Hematopoietic multipotent progenitor cell treated with erythropoietin and hydrocortisone succinate and interleukin-3 and kit ligand, for 4 days (in vitro differentiated cells): ENCODE measurements around the gene TBCCD1.
"Not testable (repeated sequence)": the region's sequence is repeated elsewhere in the genome, so short reads cannot be mapped to it uniquely, and the experiment has no call there.

Source experiments
- DNase-seq: peaks from one replicate; pipeline ENCODE4 v3.0.0-alpha.2; 2015

The TBCCD1 gene

DNA sequence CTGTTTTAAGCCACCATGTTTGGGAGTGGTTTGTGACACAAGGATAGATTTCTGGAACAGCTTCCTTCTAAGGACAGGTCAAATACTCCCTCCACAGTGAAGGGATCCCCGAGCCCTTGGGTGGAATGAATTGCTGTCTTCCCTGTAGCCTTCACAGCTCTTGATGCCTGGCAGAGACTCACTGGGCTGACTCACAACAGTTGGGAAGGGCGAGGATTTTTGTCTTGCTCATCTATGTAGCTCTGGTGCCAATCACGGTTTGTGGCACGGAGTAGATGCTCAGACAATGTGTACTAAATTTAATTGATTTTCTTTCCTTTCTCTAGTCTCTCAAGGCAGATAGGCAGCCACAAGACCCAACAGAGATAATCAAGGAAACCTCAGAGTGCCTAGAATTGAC lies 49.9 kb downstream of the TBCCD1 start:
- no peak for DNase-seq

DNA sequence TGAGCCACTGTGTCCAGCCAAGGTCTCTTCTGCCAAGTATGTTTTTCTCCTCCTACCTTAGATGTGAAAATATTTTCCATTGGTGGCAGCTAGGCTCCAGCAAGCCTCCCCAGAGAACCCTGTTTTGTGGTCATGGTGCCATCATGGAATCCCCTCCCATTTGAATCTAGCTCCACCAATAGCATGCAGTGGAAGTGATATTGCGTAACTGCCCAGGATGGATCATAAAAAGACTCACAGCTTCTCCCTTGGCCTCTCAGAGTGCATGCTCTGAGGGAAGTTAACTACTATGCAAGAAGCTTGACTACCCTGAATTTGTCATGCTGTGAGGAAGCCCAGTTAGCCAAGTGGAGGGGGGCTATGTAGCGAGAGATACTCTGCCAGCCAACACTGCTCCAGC lies 50.5 kb downstream of the TBCCD1 start:
- no peak for DNase-seq

DNA sequence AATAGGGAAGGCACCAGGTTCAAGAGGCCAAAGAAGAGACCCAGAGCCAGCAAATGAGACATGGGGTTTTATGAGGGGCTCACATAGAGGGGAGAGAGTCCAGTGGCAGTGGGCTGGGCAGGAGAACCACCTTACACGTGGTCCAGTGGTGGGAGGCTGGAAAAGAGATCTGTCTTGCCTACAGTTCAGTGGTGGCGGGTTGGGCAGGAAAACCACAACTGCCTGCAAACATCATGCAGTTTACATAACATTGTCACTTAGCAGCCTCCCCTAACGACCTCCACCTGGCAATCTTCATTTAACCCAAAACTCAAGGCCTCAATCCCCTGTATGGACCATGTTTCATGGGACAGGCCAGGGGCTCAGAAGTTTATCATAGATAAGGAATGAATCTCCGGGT lies 52.0 kb downstream of the TBCCD1 start:
- DNase-seq, result peak; percentile 81

DNA sequence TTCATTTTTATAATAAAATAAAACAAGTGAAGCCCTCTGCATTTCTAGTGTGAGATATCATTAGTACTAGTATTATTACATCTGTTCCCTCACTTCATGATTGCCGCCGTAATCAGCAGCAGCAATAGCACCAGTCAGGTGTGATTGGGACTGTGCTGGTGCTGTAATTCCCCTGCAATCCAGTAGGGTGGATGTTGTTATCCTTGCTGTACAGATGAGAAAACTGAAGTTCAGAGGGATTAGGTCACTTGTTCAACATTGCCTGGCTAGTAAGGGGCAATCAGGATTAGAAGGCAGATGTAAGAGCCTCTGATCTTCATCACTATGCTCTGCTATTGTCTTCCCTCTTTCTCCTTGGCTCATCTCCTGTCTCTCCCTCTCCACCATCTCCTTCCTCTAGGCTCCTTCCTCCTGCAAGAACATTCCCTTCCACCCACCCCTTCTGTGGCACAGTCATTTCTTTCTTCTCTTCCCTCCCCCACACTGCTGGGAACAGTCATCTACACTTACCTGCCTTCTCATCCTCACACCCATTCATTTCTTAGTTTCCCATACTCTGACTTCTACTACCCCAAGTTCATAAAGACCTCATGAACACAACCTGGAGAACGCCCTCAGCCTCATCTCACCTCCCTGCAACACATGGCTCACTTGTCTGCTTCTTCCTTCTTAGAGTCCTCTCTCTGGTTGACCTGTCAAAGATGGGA lies 52.7 kb downstream of the TBCCD1 start:
- peak; percentile 38 for DNase-seq

DNA sequence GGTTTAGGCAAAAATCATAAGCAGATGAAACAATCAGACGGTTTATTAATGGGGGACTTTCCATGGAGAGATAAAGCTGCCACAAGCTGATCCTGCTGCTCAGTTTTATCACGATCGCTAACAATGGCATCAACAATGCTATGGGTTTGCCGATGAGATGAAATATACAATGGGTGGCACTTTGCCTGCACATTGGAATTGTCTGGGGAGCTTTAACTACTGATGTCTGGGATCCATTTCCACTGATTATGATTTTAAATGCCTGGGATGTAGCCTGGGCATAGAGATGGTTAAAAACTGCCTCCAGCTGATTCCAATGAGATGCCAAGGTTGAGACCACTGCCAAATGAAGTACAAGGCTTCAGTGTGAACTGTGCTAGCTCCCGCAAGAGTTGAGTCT lies 53.8 kb downstream of the TBCCD1 start:
- DNase-seq, result no peak

DNA sequence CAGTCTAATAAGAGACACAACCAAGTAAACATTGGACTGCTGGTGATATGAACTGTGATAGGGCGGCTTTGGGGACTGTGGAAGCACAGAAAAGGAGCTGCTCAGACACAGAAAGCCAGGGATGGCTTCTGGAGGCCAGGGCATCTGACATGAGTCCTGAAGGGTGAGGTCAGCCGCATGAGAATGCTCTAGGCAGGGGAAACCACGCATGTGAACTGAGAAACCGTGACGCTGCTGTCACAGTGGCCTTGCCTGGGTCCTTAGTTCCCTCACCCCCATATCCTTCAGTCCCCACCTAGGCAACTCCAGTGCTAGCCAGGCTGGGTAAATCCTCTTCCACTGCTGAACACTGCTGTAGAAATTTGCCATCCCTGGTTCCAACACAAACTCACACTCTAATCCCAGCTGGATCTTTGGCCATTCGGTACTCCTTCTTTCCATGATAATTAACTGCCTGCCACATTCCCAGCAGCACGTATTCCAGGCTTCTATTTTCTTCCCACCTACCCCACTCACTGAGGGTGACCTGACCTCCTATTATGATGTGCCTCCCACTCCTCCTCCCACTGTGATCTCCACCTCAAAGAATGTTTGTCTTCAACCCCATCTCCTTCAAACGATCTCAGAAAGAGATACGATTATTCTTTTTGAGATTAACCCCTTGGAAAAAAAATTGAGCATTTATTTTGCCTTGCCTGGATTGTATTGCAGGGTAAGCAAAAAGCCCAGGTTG lies 54.4 kb downstream of the TBCCD1 start:
- no peak for DNase-seq

DNA sequence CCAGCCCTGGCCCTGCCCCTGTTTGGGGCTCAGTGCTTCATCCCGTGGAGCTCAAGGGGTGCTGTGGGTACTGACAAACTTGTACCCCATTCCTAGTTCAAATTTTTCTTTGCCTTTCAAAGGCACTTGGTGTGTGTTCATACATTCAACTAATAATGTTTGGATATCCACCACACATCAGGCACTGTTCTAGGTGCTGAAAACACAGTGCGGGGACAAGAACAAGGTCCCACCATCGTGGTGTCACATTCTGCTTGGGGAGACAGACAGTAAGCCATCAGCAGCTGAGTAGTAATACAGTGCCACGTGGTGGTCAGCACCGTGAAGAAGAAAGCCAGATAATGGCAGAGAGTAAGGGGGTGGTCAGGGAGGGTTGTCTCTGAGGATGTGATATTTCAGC lies 55.4 kb downstream of the TBCCD1 start:
- no peak for DNase-seq

DNA sequence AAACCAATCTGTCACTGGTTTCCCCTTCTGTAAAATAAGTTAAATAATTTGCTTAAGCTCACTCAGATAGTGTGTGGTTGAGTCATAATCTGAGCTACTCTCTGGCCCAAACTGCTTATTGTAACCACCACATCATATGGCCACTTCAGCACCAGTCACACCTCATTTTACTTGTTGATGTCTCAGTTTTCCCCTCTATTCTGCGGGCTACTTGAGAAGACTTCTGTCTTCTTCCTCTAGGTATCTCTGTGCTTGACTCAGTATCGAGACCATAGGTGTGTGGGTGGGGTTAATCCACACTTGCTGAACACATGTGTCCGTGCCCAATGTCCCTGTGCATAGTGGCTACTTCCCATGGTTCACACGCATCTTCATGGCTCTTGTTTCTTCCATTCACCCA lies 55.9 kb downstream of the TBCCD1 start:
- DNase-seq, result no peak

DNA sequence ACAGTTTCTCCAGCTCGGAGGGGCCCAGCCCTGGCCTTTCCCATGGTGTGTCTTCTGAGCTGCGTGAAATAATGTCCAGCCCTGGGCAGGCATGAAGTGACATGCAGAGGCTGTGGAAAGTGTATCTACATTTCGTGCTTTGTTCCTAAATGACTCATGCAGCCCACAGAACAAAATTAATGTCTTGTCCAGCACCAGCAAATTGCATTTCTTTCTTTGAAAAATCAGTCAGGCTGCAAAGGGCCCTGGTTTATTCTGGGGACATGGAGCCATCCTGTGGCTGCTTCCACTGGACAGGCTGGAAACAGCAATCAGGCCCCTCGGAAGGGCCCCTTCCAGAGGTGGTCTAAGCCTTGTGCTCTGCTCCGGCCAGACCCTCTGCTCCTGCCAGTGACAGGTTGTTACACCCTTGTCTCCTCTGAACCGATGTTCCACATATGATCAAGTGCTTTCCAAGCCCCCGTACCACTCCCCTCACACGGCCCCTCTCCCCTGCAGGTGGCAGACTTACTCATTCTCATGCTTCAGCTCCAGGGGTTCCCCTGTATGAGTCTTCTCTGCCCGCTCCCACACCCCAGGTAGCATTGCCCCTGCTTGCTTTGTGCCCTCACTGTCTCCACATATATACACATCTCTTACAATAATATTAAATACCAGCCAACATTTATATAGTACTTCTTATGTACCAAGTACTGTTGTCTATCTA lies 56.6 kb downstream of the TBCCD1 start:
- no peak for DNase-seq

DNA sequence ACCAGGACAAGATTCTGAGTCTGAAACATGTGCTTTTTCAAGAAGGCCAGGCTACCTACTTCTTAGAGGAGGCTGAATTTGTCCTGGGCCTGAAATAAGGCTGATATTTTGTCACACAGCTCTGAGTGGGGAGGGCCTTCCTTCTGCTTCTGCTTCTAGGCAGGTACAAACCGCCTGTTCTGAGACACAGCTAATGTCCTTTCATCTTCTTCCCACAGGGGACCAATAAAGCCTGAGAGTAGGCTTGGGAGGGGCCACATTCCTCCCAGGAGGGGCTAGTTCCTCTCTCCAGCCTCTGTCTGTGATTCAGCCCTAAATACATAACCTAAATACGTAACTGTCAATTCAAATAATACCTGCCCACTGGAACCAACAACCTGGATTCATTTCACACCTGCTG lies 57.7 kb downstream of the TBCCD1 start:
- no peak for DNase-seq

DNA sequence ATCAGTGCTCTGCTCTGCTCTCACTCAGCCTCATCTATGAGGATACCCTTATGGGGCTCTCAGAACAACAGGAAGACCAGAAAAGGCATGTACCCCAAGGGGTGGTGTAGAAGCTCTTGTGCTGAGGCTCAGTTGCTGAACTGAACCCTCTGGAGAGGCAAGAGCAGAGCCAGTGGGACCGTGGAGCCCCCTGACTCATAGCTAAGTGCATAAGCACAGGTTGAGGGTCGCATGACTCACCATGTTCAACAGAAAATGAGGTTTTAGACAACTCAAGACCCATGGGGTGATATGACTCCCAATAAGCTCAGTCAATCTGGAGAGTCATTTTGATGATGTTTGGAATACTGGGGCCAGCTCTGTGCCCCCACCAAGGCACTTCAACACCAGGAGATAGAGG lies 60.3 kb downstream of the TBCCD1 start:
- DNase-seq, result no peak

DNA sequence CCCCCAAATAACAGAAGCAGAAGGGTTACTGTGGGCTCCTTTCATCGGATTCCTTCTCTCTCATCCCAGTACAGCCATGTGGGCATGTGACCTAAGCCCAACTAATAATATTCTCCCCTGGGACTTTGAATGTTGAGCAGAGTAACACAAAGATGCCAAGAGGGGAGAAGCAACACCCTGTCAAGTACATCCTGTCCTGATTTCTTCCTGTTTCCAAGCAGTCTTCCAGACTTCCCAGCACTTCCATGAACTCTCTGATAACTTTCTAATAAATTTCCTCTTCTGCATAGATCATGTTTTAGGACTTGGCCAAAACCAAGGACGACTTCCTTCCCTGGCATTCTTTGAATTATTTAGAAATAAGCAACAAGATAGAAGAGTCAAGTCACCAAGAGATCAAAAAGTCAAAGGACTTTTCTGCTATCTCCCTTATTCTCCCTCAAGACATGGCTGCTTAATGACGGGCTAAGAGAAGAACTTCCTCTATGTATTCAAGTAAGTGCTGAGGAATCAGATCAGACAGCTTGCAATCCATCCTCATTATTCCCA lies 60.9 kb downstream of the TBCCD1 start:
- DNase-seq, result no peak

DNA sequence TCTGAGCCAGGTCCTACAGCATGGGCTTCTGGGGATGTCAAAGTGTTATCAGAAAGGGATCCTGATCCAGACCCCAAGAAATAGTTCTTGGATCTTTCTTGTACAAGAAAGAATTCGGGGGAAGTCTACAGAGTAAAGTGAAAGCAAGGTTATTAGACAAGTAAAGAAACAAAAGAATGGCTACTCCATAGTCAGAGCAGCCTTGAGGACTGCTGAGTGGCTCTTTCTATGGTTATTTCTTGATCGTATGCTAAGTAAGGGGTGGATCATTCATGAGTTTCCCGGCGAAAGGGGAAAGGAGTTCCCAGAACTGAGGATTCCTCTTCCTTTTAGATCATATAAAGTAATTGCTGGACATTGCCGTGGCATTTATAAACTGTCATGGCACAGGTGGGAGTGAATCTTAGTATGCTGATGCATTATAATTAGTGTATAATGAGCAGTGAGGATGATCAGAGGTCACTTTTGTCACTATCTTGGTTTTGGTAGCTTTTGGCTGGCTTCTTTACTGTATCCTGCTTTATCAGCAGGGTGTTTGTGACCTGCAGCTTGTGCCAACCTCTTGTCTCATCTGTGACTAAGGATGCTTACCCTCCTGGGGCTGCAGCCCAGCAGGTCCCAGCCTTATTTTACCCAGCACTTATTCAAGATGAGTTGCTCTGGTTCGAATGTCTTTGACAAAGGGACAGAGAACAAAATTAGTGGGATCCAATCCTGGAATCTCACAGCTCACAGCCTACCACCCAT lies 64.0 kb downstream of the TBCCD1 start:
- no peak for DNase-seq

DNA sequence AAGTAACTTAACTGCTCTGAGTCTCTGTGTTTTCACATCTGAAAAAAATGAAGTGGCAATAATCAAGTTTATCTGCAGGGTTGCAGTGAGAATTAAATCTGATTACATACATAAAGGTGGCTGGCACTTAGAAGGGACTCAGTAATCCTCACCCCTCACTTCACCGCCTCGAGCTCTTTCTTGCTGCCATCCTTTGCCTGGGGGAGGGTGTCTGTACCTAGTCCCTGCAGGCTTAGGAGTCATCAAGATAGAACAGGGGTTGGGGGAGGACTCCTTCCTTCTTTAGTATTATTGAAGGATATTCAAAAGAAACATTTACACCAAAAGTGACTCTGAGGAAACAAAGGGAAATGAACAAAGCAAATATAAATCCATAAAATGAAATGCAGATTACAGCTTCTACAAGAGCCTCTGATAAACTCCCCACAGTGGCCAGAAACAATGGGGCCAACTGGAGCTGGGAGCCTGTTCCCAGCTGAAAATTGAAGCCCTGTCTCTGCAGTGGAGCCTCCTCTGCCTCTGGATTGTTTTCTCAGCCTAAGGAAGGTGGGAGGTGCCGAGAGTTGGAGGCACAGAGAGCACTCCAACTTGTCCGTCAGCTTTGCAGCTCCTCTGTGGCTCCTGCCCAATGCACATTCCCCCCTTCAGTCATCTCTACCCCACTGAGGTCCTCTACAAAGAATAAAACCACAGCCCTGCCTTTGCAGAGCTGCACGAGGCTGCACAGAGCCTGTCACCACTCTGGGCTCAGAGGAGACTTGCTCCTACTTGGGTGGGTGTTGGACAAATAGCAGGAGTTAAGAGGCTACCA lies 64.8 kb downstream of the TBCCD1 start:
- DNase-seq, result peak; percentile 15

DNA sequence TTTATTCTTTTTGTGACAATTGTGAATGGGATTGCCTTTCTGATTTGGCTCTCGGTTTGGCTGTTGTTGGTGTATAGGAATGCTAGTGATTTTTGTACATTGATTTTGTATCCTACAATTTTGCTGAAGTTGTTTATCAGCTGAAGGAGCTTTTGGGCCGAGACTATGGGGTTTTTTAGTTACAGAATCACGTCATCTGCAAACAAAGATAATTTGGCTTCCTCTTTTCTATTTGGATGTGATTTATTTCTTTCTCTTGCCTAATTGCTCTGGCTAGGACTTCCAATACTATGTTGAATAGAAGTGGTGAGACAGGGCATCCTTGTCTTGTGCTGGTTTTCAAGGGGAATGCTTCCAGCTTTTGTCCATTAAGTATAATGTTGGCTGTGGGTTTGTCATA lies 67.2 kb downstream of the TBCCD1 start:
- not testable (repeated sequence) for DNase-seq

DNA sequence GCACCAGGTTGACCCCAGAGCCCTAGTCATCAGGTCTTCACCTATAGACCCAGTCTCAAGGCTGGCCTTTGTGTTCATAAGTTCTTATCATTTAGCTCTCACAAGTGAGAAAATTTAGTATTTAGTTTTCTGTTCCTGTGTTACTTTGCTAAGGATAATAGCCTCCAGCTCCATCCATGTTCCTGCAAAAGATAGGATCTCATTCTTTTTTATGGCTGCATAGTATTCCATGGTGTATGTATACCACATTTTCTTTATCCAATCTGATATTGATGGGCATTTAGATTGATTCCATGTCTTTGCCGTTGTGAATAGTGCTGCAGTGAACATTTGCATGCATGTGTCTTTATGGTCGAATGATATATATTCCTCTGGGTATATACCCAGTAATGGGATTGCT lies 69.1 kb downstream of the TBCCD1 start:
- DNase-seq, result not testable (repeated sequence)

DNA sequence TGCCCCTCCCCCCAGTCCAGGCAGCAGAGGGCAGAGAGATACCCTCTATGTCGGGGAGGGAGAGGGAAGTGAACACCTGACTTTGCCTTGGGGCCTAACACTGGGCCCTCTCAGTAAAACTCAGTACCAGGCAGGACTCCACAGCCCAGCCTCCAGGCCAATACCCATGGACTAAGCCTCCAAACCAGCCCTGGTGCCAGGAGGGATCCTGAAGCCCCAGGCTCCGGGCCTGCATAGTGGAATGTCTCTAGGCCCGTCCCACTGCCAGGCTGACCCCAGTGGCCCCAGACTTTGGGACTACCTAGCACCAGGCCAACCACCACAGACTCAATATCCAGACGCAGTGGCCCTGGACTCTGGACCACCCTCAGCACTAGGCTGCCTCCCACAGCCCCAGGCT lies 69.5 kb downstream of the TBCCD1 start:
- DNase-seq, result no peak

DNA sequence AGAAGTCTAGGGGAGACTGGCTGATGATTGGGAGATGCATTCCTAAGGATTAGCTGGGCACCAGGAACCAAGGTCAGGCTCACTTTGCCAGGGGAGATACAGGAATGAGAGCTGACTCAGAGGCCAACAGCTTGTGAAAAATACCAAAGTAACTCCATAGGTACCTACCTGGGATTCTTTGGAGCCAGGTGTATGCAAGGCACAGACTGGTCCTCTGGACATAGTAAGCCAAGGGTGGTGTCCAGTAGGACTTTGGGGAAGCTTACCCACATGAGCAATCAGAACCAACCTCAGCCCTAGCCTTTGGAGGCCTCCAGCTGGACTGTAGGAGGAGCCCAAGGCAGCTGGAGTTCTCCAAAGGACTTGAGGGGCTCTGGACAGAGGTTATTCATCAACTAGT lies 70.5 kb downstream of the TBCCD1 start:
- no peak for DNase-seq
